ENCODE data around the gene TAOK3.

DNA sequence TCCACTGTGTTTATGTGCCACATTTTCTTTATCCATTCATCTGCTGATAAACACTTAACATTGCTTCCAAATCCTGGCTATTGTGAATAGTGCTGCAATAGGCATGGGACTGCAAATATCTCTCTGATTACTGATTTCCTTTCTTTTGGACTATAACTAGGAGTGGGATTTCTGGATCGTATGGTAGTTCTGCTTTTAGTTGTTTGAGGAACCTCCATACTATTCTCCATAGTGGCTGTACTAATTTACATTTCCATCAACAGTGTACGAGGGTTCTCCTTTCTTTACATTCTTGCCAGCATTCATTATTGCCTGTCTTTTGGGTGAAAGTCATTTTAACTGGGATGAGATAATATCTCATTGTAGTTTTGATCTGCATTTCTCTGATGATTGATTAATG lies 47.6 kb downstream of the TAOK3 start:
- TF ChIP-seq CTCF (IDR thresholded peaks at IDR 0.05 in 2 of 3, conservative IDR thresholded peaks at IDR 0.05 in 1 of 3; ENCODE audit: control insufficient read depth in 2 of 3, extremely low read depth in 1 of 3, insufficient read depth in 1 of 3, low read depth in 3 of 3, low read length in 3 of 3) (no peak), ETV6 (conservative IDR thresholded peaks at IDR 0.05 in 1 of 2, IDR thresholded peaks at IDR 0.05 in 1 of 2; ENCODE audit: borderline replicate concordance in 1 of 2, low read depth in 1 of 2) (no peak), TCF12 (IDR thresholded peaks at IDR 0.05; ENCODE audit: low read depth, low read length) (no peak), ZNF622 (IDR thresholded peaks at IDR 0.05) (no peak), ASH2L (IDR thresholded peaks at IDR 0.05; ENCODE audit: borderline replicate concordance, low read depth) (no peak)
